Measurements from ENCODE around the gene MFSD6L. TPM values are rescaled to one million over a fixed set of nuclear protein-coding genes. Genes with fewer than 3 reads are reported as not detected.
"Not testable (repeated sequence)": the region's sequence is repeated elsewhere in the genome, so short reads cannot be mapped to it uniquely, and the experiment has no call there.

The MFSD6L gene
- total RNA-seq, 1 donor from 2014 or later = not detected

- DNase-seq (ENCODE audit: low read depth) = no peak
Measured at GRCh38 chr17:8825802-8826201, 26.6 kb upstream of the MFSD6L start.

GRCh38 chr17:8823279-8823678 is 24.1 kb upstream of the MFSD6L start:
- no peak for DNase-seq (ENCODE audit: low read depth)

GRCh38 chr17:8822401-8823035 is 23.4 kb upstream of the MFSD6L start:
- DNase-seq (ENCODE audit: low read depth) = no peak

GRCh38 chr17:8821446-8822105 is 22.4 kb upstream of the MFSD6L start:
- no peak for DNase-seq (ENCODE audit: low read depth)

- DNase-seq (ENCODE audit: low read depth) = no peak
Measured at GRCh38 chr17:8820311-8821010, 21.3 kb upstream of the MFSD6L start.

GRCh38 chr17:8818654-8819330 is 19.6 kb upstream of the MFSD6L start:
- DNase-seq (ENCODE audit: low read depth) = no peak

- no peak for DNase-seq (ENCODE audit: low read depth)
Measured at GRCh38 chr17:8818047-8818446, 18.9 kb upstream of the MFSD6L start.

GRCh38 chr17:8806926-8807550 is 7.9 kb upstream of the MFSD6L start:
- no peak for DNase-seq (ENCODE audit: low read depth)

GRCh38 chr17:8806253-8806925 is 7.2 kb upstream of the MFSD6L start:
- no peak for DNase-seq (ENCODE audit: low read depth)

GRCh38 chr17:8805396-8805795 is 6.2 kb upstream of the MFSD6L start:
- DNase-seq (ENCODE audit: low read depth) = not testable (repeated sequence)

GRCh38 chr17:8803531-8804420 is 4.6 kb upstream of the MFSD6L start:
- DNase-seq (ENCODE audit: low read depth) = no peak

GRCh38 chr17:8801135-8801840 is 2.1 kb upstream of the MFSD6L start:
- no peak for DNase-seq (ENCODE audit: low read depth)

GRCh38 chr17:8800656-8801055 is 1.5 kb upstream of the MFSD6L start:
- no peak for DNase-seq (ENCODE audit: low read depth)

GRCh38 chr17:8799570-8800212 is 526 bp upstream of the MFSD6L start:
- no peak for DNase-seq (ENCODE audit: low read depth)

GRCh38 chr17:8798176-8798845 is 854 bp downstream of the MFSD6L start:
- no peak for DNase-seq (ENCODE audit: low read depth)

GRCh38 chr17:8797621-8798175 is 1.5 kb downstream of the MFSD6L start:
- DNase-seq (ENCODE audit: low read depth) = no peak

- DNase-seq (ENCODE audit: low read depth) = no peak
Measured at GRCh38 chr17:8794636-8795035, 4.5 kb downstream of the MFSD6L start.

GRCh38 chr17:8793649-8794048 is 5.5 kb downstream of the MFSD6L start:
- DNase-seq (ENCODE audit: low read depth) = no peak
